ENCODE results near the gene MBOAT2. TPM values are rescaled to one million over a fixed set of nuclear protein-coding genes. Genes with fewer than 3 reads are reported as not detected.

Gene MBOAT2
- total and polyA plus RNA-seq, 4 donors, result 9.0 to 72.9 (median 16.8) TPM

DNA sequence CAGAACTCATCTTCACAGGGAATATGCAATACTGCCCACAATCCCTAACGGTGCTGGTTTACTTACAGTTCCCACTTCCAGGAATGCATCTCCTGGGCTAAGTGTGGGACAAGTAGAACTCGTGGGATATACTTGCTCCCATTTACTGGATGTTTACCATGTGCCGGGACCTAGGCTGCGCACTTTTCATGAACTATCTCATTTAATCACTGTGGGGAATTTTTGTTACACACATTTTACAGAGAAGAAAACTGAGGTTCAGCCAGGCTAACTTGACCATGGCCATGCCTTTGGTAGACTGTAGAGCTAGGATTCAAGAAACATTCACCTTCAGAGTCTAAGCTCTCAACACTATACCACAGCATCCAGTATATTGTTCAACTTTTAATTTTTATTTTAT, 24.4 kb upstream of the MBOAT2 start:
- ATAC-seq (ENCODE audit: insufficient read depth, low FRiP score), result no peak
- H3K4me3 ChIP-seq, result no peak overlapping the region
- H3K27ac ChIP-seq (ENCODE audit: low read depth in 1 of 2, low read length in 1 of 2), result no peak overlapping the region
- no peaks in the 10 kb centered on the region for H3K36me3 ChIP-seq (ENCODE audit: control insufficient read depth in 4 of 4, insufficient read depth in 4 of 4, low read length in 4 of 4)
- H3K27me3 ChIP-seq (ENCODE audit: control insufficient read depth in 3 of 3, insufficient read depth in 3 of 3, low read length in 2 of 3), result no peaks in the 10 kb centered on the region
- H3K9me3 ChIP-seq (ENCODE audit: control insufficient read depth in 4 of 4, insufficient read depth in 3 of 4, low read length in 3 of 4), result no peaks in the 10 kb centered on the region
- H3K4me1 ChIP-seq (ENCODE audit: control insufficient read depth in 5 of 5, insufficient read depth in 5 of 5, low read length in 5 of 5), result peaks cover 0 to 22% (median 0%) of the 10 kb centered on the region in 5 donors
- WGBS, 2 donors, result 91 to 98% methylated on average over 4 of the region's 4 CpGs
- TF ChIP-seq, protein P1, sequence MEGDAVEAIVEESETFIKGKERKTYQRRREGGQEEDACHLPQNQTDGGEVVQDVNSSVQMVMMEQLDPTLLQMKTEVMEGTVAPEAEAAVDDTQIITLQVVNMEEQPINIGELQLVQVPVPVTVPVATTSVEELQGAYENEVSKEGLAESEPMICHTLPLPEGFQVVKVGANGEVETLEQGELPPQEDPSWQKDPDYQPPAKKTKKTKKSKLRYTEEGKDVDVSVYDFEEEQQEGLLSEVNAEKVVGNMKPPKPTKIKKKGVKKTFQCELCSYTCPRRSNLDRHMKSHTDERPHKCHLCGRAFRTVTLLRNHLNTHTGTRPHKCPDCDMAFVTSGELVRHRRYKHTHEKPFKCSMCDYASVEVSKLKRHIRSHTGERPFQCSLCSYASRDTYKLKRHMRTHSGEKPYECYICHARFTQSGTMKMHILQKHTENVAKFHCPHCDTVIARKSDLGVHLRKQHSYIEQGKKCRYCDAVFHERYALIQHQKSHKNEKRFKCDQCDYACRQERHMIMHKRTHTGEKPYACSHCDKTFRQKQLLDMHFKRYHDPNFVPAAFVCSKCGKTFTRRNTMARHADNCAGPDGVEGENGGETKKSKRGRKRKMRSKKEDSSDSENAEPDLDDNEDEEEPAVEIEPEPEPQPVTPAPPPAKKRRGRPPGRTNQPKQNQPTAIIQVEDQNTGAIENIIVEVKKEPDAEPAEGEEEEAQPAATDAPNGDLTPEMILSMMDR (IDR thresholded peaks at IDR 0.05; ENCODE audit: control extremely low read depth, extremely low read depth), result no peak
- H3K9ac ChIP-seq (ENCODE audit: insufficient read depth in 1 of 2, low read length in 2 of 2), result no peak overlapping the region
- no peak for DNase-seq

GRCh38 chr2:9025746-9026145, 22.3 kb upstream of the MBOAT2 start:
- H3K4me1 ChIP-seq (ENCODE audit: control insufficient read depth in 5 of 5, insufficient read depth in 5 of 5, low read length in 5 of 5), result peaks cover 0 to 7% (median 0%) of the 10 kb centered on the region in 5 donors
- H3K4me3 ChIP-seq, result no peak overlapping the region
- H3K9ac ChIP-seq (ENCODE audit: insufficient read depth in 1 of 2, low read length in 2 of 2), result no peak overlapping the region
- no peak for DNase-seq
- H3K27me3 ChIP-seq (ENCODE audit: control insufficient read depth in 3 of 3, insufficient read depth in 3 of 3, low read length in 2 of 3), result no peaks in the 10 kb centered on the region
- no peaks in the 10 kb centered on the region for H3K9me3 ChIP-seq (ENCODE audit: control insufficient read depth in 4 of 4, insufficient read depth in 3 of 4, low read length in 3 of 4)
- no peak for ATAC-seq (ENCODE audit: insufficient read depth, low FRiP score)
- TF ChIP-seq, protein P1 (IDR thresholded peaks at IDR 0.05; ENCODE audit: control extremely low read depth, extremely low read depth), result no peak
- 65 to 86% methylated on average over 4 of the region's 4 CpGs for WGBS, 2 donors
- H3K27ac ChIP-seq (ENCODE audit: low read depth in 1 of 2, low read length in 1 of 2), result no peak overlapping the region
- H3K36me3 ChIP-seq (ENCODE audit: control insufficient read depth in 4 of 4, insufficient read depth in 4 of 4, low read length in 4 of 4), result no peaks in the 10 kb centered on the region

DNA sequence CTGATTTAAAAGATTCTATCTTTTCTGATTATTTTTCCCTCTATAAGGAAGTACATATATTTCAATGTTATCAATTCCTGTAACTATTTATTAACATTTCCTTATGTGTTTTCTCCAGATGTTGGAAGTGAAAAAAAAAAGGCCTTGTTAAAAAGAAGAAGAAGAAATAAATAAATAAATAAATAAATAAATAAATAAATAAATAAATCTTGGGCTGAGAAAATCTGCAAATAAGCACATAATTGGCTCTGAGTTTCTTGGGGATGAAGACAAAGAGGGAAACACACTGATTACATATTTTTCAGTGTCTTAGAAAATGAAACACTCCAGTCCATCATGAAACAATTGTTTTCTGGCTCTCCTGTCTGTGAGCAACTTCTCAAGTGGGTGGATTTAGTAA, 21.1 kb upstream of the MBOAT2 start:
- ATAC-seq (ENCODE audit: insufficient read depth, low FRiP score) (no peak), DNase-seq (no peak)
- Histone ChIP-seq H3K4me1 (ENCODE audit: control insufficient read depth in 5 of 5, insufficient read depth in 5 of 5, low read length in 5 of 5) (peaks cover 0 to 3% (median 0%) of the 10 kb centered on the region in 5 donors), H3K27ac (ENCODE audit: low read depth in 1 of 2, low read length in 1 of 2) (no peak overlapping the region), H3K4me3 (no peak overlapping the region), H3K27me3 (ENCODE audit: control insufficient read depth in 3 of 3, insufficient read depth in 3 of 3, low read length in 2 of 3) (no peaks in the 10 kb centered on the region), H3K9me3 (ENCODE audit: control insufficient read depth in 4 of 4, insufficient read depth in 3 of 4, low read length in 3 of 4) (no peaks in the 10 kb centered on the region), H3K9ac (ENCODE audit: insufficient read depth in 1 of 2, low read length in 2 of 2) (no peak overlapping the region), H3K36me3 (ENCODE audit: control insufficient read depth in 4 of 4, insufficient read depth in 4 of 4, low read length in 4 of 4) (no peaks in the 10 kb centered on the region)
- TF ChIP-seq, protein P1 (IDR thresholded peaks at IDR 0.05; ENCODE audit: control extremely low read depth, extremely low read depth), result no peak

- 89 to 100% methylated on average over 1 of the region's 1 CpG for WGBS, 2 donors
- no peak overlapping the region for H3K27ac ChIP-seq (ENCODE audit: low read depth in 1 of 2, low read length in 1 of 2)
Observed at GRCh38 chr2:9021563-9022211, 18.2 kb upstream of the MBOAT2 start.

More at GRCh38 chr2:9021563-9022211, 18.2 kb upstream of the MBOAT2 start:
- Histone ChIP-seq H3K4me3 (no peak overlapping the region), H3K4me1 (ENCODE audit: control insufficient read depth in 5 of 5, insufficient read depth in 5 of 5, low read length in 5 of 5) (peaks cover 0 to 3% (median 0%) of the 10 kb centered on the region in 5 donors), H3K9me3 (ENCODE audit: control insufficient read depth in 4 of 4, insufficient read depth in 3 of 4, low read length in 3 of 4) (no peaks in the 10 kb centered on the region), H3K27me3 (ENCODE audit: control insufficient read depth in 3 of 3, insufficient read depth in 3 of 3, low read length in 2 of 3) (no peaks in the 10 kb centered on the region), H3K36me3 (ENCODE audit: control insufficient read depth in 4 of 4, insufficient read depth in 4 of 4, low read length in 4 of 4) (no peaks in the 10 kb centered on the region), H3K9ac (ENCODE audit: insufficient read depth in 1 of 2, low read length in 2 of 2) (no peak overlapping the region)
- DNase-seq, result no peak
- TF ChIP-seq, protein P1 (IDR thresholded peaks at IDR 0.05; ENCODE audit: control extremely low read depth, extremely low read depth), result no peak
- no peak for ATAC-seq (ENCODE audit: insufficient read depth, low FRiP score)

Data from lung (tissue), 12 donors.